GM21447 (cell line): ENCODE results near the gene SNAI1.
A peak's percentile ranks its signal among the peaks of the same experiment; 100 is the strongest.
"Not testable (repeated sequence)": the region's sequence is repeated elsewhere in the genome, so short reads cannot be mapped to it uniquely, and the experiment has no call there.

Source experiments
- ATAC-seq: cut with Tn5 transposase; IDR thresholded peaks from one replicate; pipeline ENCODE4 v1.9.1; 2021; ENCODE audit not compliant: unreplicated experiment

The SNAI1 gene

GRCh38 chr20:50011597-50011996 lies 28.8 kb downstream of the SNAI1 start:
- not testable (repeated sequence) for ATAC-seq

GRCh38 chr20:50012282-50013263 lies 29.8 kb downstream of the SNAI1 start:
- ATAC-seq, result peak; percentile 81

GRCh38 chr20:50013976-50014375 lies 31.2 kb downstream of the SNAI1 start:
- ATAC-seq, result no peak

- ATAC-seq, result no peak
Observed at GRCh38 chr20:50014570-50015562, 32.1 kb downstream of the SNAI1 start.

- ATAC-seq, result no peak
Observed at GRCh38 chr20:50015636-50015992, 32.8 kb downstream of the SNAI1 start.

GRCh38 chr20:50015993-50016770 lies 33.4 kb downstream of the SNAI1 start:
- ATAC-seq, result no peak

- no peak for ATAC-seq
Observed at GRCh38 chr20:50017160-50017559, 34.4 kb downstream of the SNAI1 start.

GRCh38 chr20:50017576-50018248 lies 34.9 kb downstream of the SNAI1 start:
- ATAC-seq, result no peak

- ATAC-seq, result no peak
Observed at GRCh38 chr20:50019466-50020256, 36.9 kb downstream of the SNAI1 start.

GRCh38 chr20:50020288-50020687 lies 37.5 kb downstream of the SNAI1 start:
- no peak for ATAC-seq

- ATAC-seq, result no peak
Observed at GRCh38 chr20:50022676-50023075, 39.9 kb downstream of the SNAI1 start.

- ATAC-seq, result no peak
Observed at GRCh38 chr20:50023116-50023805, 40.5 kb downstream of the SNAI1 start.

- ATAC-seq, result no peak
Observed at GRCh38 chr20:50026746-50027575, 44.2 kb downstream of the SNAI1 start.

- ATAC-seq, result no peak
Observed at GRCh38 chr20:50027611-50028105, 44.9 kb downstream of the SNAI1 start.

- no peak for ATAC-seq
Observed at GRCh38 chr20:50029083-50029696, 46.4 kb downstream of the SNAI1 start.

- ATAC-seq, result no peak
Observed at GRCh38 chr20:50029697-50030461, 47.1 kb downstream of the SNAI1 start.
